HT-29 (cell line): Measurements from ENCODE around the gene DLG4. TPM values are rescaled to one million over a fixed set of nuclear protein-coding genes. Genes with fewer than 3 reads are reported as not detected.

Experiments
- DNase-seq: peaks from one replicate; pipeline ENCODE4 v3.0.0-alpha.2; 2015; ENCODE audit warnings: low spot score
- total RNA-seq: library from RNA; depleted of rRNA; stranded (reverse); fragments of >200 nt; shearing (Covaris generic); gene quantifications from 2 replicates; pipeline ENCODE4 v1.2.3, GENCODE V29; 2014; rRNA removed

Gene DLG4
- total RNA-seq, result 0.26 and 1.6 TPM in 2 replicates

DNA sequence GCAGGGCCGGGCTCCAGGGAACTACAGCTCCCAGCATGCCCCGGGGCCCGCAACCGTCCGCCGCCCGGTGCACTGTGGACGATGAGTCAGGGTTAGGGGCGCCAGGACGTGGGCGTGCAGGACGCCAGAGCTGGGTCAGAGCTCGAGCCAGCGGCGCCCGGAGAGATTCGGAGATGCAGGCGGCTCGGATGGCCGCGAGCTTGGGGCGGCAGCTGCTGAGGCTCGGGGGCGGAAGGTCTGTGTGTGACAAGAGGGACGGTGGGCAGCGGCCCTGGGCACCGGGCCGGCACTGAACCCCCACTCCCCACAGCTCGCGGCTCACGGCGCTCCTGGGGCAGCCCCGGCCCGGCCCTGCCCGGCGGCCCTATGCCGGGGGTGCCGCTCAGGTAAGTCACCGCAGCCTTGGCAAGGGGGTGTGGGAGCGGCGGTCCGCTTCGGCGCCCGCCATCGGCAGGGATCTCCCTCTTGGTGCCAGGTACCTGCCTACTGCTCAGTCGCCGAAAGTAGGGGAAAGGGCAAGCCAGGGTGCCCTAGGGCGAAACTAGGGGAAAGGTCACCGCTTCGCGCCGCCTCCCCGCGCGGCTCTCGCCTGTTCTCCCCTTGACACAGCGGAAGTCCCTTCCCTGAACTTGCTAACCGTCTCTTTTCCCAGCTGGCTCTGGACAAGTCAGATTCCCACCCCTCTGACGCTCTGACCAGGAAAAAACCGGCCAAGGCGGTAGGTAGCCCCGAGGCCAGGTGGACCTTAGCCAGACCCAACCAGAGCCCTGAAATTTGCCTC, at the start of gene DLG4, which contains the start of gene ACADVL:
Gene DLG4 (minus strand): TSS at position 25 of the 781 bp plus-strand sequence.
Gene ACADVL (plus strand): TSS at position 127 of the 781 bp plus-strand sequence. CDS start 47 bp downstream, at position 174.
- peak; percentile 75 for DNase-seq

DNA sequence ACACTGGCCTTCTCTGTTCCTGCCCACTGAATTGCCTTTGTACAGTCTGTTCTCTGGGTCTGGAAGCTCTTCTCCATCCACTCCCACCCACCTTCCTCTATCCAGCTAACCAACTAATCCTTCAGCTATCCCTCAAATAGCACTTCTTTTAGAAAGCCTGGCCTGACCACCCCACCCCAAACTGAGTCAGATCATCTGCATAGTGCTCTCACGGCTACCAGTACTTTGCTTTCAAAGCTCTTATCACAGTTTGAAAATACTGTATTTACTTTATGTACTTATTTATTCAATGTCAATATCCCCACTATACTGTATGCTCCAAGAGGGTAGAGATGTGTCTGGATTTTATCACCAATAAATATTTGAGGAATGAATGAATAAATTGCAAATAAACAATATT, 47.1 kb upstream of the DLG4 start:
- no peak for DNase-seq

DNA sequence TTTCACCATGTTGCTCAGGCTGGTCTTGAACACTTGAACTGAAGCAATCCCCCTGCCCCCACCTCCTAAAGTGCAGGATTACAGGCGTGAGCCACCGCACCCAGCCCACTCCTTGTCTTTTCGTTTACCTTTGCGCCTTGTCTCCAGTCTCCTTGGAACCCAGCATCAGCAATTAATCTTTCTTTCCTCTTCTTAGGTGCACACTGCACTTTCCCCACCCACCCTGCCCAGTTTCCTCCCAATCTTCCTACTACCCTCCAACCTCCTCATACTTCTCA, 44.1 kb upstream of the DLG4 start:
- no peak for DNase-seq

DNA sequence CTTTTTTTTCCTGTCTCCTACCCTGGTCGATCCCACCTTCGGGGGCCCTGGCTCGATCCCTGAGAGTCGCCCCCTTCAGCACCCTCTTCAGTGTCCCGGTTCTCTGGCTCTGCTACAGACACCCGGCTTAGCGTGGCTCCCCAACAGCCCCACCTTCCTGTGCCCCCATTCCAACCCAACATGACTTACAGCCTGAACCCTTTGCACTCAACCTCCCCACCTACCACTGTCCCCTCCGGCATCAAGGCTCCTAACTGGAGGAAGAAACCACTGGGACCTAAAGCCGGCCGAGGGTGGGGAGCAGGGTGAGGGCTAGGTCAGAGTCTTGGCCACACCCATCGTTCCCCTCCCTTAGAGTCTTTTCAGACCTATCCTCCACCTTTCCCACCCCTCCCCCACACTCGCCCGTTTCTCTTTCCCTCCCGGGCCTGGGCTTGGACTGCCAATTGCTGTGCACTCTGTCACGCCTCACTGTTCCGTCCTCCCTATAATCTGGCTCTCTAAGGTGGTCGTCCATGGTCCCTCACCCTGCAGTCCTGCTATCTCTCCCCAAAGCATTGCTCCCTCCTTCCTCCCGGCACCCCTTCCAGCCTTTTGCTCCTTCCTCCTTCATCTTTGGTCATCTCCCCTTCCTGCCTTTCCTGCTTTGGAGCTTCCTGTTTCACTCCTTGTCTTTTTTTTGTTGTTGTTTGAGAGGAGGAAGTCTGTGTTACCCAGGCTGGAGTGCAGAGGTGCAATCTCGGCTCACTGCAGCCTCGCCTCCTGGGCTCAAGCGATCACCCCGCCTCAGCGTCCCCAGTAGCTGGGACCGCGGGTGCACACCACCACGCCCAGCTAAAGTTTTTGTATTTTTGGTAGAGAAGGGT, 43.5 kb upstream of the DLG4 start:
- DNase-seq, result peak; percentile 85

DNA sequence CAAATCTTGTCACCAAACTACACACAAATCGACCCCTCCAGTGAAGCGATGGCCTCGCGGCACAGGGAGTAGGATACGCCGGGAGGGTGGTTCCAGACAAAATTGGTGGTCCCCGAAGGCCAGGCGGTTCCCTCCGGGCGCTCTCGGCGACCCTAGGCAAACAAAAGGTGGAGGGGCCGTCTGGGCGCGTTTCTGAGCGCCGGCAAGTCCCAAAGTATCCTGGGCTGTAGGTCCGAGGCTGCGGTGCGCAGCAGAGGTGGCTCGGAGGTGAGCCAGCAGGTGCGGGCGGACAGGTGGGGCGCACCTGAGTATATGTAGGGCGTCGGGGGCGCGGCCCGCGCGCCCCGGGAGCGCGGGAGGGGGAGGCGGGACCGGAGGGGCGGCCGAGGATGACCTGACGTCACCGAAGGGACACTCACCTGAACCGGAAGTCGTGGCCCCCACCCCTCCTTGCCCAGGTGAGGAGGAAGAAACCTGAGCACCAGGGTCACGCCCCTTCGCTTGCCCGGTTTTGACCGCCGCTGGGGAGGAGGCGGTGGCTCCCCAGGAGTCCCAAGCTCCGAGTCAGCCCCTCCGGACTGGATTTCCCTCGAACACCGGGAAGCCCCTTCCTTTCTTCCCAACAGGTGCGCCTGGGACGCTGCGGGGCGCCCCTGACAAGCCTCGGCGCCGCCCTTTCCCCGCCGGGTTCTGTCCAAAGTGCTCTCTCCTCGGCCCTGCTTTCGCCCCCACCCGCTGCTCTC, 42.7 kb upstream of the DLG4 start, which contains the start of gene CLDN7:
Gene CLDN7 (minus strand): TSS at position 287 of the 743 bp plus-strand sequence. CDS start 435 bp downstream, outside the sequence.
- peak; percentile 92 for DNase-seq

DNA sequence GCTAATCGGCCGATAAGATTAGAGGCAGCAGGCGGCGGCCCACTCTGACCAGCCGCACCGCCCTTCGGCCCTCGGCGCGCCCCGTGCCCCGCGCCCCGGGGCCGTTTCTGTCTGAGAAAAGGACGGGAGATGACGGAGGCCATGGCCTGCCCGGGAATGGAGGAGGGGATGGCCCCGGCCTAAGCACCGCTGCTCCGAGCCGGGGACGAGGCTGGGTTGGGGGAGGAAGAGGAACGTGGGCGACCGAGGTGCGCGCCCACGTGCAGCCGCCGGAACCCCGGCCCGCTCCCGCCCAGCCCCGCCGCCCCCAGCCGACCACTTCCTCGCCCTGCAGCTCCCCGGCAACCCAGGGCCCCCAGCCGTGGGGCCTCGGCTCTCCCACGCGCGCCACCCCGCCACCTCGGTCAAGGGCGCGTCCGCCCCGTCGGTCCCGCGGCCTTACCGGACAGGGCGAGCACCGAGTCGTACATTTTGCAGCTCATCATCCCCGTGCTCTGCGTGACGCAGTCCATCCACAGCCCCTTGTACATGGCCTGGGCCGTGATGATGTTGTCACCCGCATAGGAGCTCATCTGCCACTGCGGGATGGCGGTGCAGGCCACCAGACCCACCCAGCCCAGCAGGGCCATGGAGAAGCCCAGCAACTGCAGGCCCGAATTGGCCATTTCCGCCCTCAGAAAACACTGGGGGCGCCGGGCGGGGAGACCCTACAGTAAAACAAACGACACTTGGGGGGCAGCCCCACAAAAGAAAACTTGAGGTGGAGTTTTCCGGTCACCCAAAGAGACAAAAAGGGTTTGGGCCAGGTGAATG, 41.9 kb upstream of the DLG4 start:
- DNase-seq, result no peak

DNA sequence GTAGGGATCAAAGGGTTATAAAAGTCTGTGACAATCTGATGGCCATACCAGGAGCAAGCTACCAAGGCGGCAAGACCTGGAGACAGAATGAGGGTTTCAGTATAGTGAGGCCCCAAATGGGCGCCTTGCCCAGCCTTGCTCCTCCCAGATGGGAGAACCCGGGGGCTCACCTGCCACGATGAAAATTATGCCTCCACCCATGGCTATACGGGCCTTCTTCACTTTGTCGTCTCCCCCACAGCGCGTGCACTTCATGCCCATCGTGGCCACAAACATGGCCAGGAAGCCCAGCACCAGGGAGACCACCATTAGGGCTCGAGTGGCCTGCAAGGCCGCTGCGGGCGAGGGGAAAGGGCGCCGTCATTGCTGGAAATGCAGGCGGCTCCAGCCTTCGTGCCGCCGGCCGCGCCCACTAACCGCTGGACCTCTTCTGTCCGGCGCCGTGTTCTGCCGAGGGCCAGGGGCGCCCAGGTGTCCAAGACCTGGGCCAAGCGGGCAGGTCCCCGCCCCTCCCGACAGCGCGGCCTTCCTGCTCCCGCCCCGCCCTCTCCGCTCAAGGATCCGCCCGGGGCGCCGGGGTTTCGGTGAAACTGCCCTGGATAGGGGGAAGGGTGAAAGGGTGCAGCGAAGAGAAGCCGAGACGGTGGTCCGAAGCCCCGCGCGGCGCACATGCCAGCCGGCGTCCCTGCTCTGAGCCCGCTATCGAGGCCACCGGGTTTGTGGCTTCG, 41.2 kb upstream of the DLG4 start:
- DNase-seq, result peak; percentile 73

DNA sequence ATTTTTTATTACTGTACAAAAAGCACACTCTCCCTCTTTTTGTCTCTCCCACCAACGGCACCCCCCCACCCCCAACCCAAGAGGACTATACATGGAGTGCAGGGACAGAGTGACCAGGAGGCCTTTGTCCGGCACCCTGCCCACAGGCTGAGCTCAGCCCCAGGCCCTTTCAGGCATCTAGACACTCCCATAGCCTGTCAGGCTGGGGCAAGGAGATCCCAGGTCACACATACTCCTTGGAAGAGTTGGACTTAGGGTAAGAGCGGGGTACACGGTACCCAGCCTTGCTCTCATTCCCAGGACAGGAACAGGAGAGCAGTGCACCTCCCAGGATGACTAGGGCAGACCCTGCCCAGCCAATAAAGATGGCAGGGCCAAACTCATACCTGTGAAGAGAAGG, 40.5 kb upstream of the DLG4 start:
- no peak for DNase-seq

DNA sequence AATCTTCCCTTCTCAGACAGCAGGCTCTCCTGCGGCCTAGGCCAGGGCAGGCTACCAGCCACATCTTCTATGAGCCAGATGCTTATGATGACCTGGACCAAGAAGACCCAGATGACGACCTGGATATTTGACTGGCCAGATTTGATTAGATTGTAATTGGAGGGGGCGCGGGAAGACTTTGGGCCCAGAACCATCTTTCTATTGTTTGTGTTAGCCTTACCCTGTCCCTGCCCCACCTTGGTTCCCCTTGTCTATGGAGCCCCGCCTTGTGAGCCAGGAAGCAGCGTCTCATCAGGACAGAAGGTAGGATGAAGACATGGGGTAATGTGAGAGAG, 39.9 kb upstream of the DLG4 start:
- no peak for DNase-seq

DNA sequence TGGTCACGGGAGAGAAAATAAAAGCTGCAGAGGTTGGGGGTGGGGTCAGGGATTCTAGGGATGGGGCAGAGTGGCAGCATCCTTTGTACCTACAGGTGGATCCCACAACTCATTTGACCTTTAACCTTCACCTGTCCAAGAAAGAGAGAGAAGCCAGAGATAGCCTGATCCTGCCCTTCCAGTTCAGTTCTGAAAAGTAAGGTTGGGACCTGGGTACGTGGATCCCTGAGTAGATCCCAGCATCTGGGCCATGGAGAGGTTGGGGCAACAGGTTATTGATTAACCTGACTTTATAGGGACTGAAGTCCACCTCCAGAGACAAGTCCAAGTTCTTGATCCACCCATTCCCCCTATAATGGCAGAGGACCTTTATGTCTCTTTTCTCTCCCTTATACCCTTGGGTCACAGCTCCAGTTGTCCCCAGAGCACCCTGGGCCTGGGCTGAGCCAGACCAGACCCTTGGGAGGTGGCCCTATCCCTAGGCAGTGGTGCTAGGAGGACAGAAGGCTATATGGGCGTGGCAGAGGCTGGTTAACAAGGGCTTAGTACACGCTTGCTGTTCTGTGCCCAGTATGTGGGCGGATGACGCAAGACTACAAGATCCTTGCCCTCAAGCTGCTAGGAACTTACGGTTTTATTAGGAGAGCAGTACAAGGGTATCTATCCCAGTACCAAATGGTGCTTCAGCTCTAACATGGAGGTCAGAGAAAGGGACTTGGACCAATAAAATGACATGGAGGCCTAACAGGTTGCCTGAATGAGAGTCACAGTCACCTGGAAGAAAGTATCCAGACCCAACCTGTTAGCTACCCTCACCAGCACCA, 39.3 kb upstream of the DLG4 start:
- peak; percentile 74 for DNase-seq

DNA sequence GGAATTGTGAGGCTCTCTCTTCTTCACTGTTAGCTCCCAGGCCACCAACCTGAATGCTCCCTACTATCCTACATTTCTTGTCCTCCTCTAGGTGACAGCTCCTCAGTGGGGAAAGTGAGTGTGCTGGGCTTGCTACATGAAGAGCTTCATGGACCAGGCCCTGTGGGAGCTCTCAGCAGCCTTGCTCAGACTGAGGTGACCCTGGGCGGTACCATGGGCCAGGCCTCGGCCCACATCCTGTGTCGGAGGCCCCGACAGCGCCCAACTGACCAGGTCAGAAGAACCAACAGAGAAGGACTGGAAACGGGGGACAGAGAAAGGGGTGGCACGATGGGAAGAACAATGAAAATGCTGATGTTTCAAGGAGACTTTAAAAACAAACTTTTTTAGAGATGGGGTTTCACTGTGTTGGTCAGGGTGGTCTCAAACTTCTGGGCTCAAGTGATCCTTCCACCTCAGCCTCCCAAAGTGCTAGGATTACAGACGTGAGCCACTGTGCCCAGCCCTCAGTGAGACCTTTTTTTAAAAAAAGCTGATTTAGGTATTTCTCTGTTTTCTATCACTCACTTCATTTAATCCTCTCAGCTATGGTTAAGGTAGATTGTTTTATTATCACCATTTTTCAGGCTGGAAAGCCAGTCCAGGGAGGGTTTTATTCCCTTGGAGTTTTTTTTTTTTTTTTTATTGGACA, 37.3 kb upstream of the DLG4 start:
- DNase-seq, result no peak

DNA sequence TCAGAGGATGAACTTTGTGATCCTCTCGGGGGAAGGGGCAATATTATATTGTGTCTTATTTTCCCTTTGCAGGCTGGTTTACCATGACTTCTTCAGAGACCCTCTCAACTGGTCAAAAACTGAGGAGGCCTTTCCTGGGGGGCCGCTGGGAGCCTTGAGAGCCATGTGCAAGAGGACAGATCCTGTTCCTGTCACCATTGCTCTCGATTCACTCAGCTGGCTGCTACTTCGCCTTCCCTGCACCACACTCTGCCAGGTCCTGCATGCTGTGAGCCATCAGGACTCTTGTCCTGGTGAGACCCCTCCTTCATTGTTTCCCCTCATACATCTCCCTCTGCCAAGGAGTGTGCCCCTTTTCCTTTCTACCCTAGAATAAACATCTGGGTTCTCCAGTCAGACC, 34.9 kb upstream of the DLG4 start:
- DNase-seq, result no peak

DNA sequence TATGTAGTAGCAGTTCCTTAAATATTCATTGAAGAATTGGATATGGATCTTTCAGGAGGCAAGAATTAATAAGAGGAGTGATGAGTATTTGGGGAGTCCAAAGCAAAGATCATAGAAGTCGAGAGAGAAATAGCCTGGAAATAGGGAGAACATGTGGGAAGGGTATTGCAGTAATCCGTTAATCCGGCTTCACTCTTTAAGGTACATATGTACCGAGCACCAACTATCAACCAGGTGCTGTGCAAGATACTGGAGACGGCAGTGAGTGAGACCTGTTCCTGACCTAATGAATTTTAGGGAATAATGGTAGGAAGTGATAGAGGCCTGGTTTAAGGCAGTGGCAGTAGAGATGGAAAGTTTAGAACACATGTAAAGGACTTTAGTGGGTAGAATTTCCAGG, 33.4 kb upstream of the DLG4 start:
- DNase-seq, result peak; percentile 21

DNA sequence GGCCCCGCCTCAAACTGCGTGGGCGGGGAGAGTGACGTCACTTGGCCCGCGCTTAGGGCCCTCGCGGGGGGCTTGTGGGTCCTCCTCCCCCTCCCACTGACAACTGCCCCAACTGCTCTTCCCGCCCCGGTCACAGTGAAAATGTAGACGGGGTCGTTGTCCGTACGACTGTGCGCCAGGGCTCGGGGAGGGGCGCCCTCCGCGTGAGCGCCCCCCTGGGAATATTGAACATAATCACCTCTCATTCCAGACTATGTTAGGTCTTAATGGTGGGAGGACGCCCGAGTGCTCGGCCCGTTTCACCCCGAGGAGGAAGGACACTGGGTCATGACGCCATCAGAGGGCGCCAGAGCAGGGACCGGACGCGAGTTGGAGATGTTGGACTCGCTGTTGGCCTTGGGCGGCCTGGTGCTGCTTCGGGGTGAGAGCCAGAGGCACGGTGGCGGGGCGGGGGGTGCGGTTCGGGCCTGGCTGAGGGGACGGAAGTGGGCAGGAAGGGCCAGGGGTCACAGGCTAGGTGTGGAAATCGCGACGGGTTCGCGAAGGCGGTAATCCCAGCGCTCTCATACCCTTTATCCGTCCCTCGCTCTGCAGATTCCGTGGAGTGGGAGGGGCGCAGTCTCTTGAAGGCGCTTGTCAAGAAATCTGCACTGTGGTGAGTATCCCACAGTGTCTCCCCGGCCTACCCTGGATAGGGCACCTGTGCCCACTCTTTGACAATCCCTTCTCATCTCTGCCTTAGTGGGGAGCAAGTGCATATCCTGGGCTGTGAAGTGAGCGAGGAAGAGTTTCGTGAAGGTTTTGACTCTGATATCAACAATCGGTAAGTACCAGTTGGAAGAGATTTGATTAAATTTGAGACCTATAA, 32.8 kb upstream of the DLG4 start, which contains the start of gene ELP5:
Gene ELP5 (plus strand): TSS at position 40 of the 868 bp plus-strand sequence. CDS start 336 bp downstream, at position 376.
- DNase-seq, result peak; percentile 84

DNA sequence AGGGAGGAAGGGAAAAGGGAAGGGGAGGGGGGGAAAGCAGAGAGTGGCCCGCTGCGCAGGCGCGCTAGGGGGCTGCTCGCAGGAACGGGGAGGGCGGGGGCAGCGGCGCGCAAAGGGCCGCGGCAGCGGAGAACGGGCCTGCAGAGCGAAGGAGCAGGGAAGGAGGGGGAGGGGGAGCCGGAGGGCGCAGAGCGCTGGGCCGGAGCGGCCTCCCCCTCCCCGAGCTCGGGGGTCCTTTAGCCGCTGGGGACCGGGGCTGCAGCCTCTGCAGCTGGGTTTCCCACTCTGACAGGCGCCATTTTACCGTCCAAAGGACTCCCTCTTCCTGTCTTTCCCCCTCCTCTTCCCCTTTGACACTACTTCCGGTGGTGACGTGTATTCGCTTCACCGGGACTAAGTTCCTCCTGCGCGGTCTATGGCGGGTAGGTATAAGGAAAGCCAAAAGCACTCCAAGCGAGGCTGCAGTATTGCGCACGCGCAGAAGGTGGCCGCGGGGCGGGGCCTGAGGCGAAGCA, 32.1 kb upstream of the DLG4 start, which contains the start of gene CTDNEP1:
Gene CTDNEP1 (minus strand): TSS at position 74 of the 515 bp plus-strand sequence. CDS start 438 bp downstream, outside the sequence.
- peak; percentile 96 for DNase-seq

DNA sequence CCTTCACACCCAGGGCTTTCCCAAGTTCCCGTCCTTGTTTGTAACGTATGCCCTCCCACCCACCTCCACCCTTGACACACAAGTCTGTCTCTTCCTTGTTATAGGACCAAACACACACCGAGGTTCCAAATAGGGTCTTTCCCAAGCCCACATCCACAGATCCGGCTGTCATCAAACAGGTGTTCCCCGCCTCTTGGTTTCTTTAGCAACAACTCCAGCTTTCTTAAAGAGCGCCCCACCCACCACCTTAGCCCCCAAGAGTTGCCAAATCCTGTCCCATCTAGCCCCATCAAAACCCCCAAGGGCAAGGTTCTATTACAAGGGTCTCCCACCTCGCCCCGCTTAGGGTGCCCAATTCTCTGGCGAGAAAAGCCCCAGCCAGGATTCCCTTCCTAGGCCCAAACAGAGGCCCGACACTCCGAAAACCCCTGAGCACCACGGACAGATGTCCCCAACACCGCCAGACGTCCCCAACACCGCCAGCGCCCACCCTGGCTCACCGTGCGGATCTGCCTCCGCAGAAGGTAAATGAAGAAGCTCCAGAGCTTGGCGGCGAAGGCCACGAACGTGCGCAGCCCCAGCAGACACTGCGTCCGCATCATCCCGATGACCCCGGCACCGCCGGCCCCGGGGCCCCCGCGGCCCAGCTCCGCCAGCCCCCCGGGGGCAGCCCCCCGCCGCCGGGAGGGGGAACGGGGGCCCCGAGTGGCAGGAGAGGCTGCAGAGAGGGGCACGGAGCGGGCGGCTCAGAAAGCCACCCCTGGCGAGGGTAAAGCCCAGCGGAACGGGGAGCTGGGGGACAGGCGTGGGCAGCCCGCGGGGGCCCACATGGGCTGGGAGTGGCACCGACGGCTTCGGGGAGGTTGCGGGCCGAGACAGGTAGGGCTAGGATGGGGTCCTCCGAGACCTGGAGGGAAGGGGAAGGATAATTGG, 31.3 kb upstream of the DLG4 start:
- no peak for DNase-seq
